H9 (cell line): ENCODE measurements around the gene IMPDH1. TPM values are rescaled to one million over a fixed set of nuclear protein-coding genes. Genes with fewer than 3 reads are reported as not detected.

ENCODE experiments used
- DNase-seq: peaks from one replicate; pipeline ENCODE4 v3.0.0-alpha.2; 2017
- H2AFZ ChIP-seq: one replicate; pipeline ENCODE4 v1.6.1; 2013; ENCODE audit warnings: mild to moderate bottlenecking, low read length, control low read depth, moderate library complexity
- H2AK5ac ChIP-seq: 2 replicates; pipeline ENCODE4 v1.6.1; 2013; ENCODE audit warnings: low read length, control low read depth, mixed read lengths; ENCODE audit not compliant: insufficient read length
- H2BK120ac ChIP-seq: one replicate; pipeline ENCODE4 v1.6.1; 2013; ENCODE audit warnings: low read depth, mild to moderate bottlenecking, low read length, control low read depth, inconsistent platforms; ENCODE audit not compliant: poor library complexity, severe bottlenecking
- H2BK12ac ChIP-seq: 2 replicates; pipeline ENCODE4 v1.6.1; 2013; ENCODE audit warnings: low read length, control low read depth, mixed read lengths, low read depth; ENCODE audit not compliant: insufficient read length
- H2BK15ac ChIP-seq: 2 replicates; pipeline ENCODE4 v1.6.1; 2013; ENCODE audit warnings: low read depth, low read length, control low read depth
- H2BK20ac ChIP-seq: one replicate; pipeline ENCODE4 v1.6.1; 2013; ENCODE audit warnings: low read depth, mild to moderate bottlenecking, low read length, control low read depth, inconsistent platforms; ENCODE audit not compliant: poor library complexity, severe bottlenecking
- H2BK5ac ChIP-seq: 2 replicates; pipeline ENCODE4 v1.6.1; 2013; ENCODE audit warnings: low read length, control low read depth, mixed read lengths; ENCODE audit not compliant: insufficient read length
- H3K14ac ChIP-seq: 2 replicates; pipeline ENCODE4 v1.6.1; 2013; ENCODE audit warnings: low read length, control low read depth; ENCODE audit not compliant: insufficient read depth
- H3K18ac ChIP-seq: 2 replicates; pipeline ENCODE4 v1.6.1; 2013; ENCODE audit warnings: low read depth, mild to moderate bottlenecking, mixed read lengths, low read length, control low read depth; ENCODE audit not compliant: insufficient read length
- H3K23ac ChIP-seq: 2 replicates; pipeline ENCODE4 v1.6.1; 2013; ENCODE audit warnings: low read length, control low read depth, mixed read lengths, low read depth; ENCODE audit not compliant: insufficient read length
- H3K23me2 ChIP-seq: 2 replicates; pipeline ENCODE4 v1.6.1; 2013; ENCODE audit warnings: low read depth, mild to moderate bottlenecking, mixed read lengths, low read length, control low read depth; ENCODE audit not compliant: insufficient read length, poor library complexity, severe bottlenecking
- H3K27ac ChIP-seq: 2 replicates; pipeline ENCODE4 v1.5.1; 2013; ENCODE audit warnings: low read length, control low read depth, mixed read lengths, low read depth; ENCODE audit not compliant: insufficient read length
- H3K27me3 ChIP-seq: 2 replicates; pipeline ENCODE4 v1.6.1; 2013; ENCODE audit warnings: low read length, control low read depth, inconsistent platforms; ENCODE audit not compliant: insufficient read depth
- H3K4ac ChIP-seq: 2 replicates; pipeline ENCODE4 v1.6.1; 2013; ENCODE audit warnings: low read depth, mild to moderate bottlenecking, control low read depth, inconsistent platforms, low read length, moderate library complexity
- H3K4me1 ChIP-seq: 2 replicates; pipeline ENCODE4 v1.6.1; 2013; ENCODE audit warnings: low read length, control low read depth, inconsistent platforms; ENCODE audit not compliant: insufficient read depth
- H3K4me2 ChIP-seq: 2 replicates; pipeline ENCODE4 v1.6.1; 2013; ENCODE audit warnings: low read length, control low read depth, mixed read lengths; ENCODE audit not compliant: insufficient read length, insufficient read depth
- H3K56ac ChIP-seq: 2 replicates; pipeline ENCODE4 v1.6.1; 2013; ENCODE audit warnings: low read depth, mild to moderate bottlenecking, mixed read lengths, low read length, control low read depth; ENCODE audit not compliant: insufficient read length
- H3K79me1 ChIP-seq: 2 replicates; pipeline ENCODE4 v1.6.1; 2013; ENCODE audit warnings: low read depth, mild to moderate bottlenecking, moderate library complexity, low read length, control low read depth, inconsistent platforms; ENCODE audit not compliant: insufficient read depth, poor library complexity, severe bottlenecking
- H3K79me2 ChIP-seq: 2 replicates; pipeline ENCODE4 v1.6.1; 2013; ENCODE audit warnings: low read length, control low read depth, inconsistent platforms; ENCODE audit not compliant: insufficient read depth
- H3K9ac ChIP-seq: 2 replicates; pipeline ENCODE4 v1.6.1; 2013; ENCODE audit warnings: low read length, control low read depth, mixed read lengths; ENCODE audit not compliant: insufficient read length; ENCODE audit errors: extremely low read depth
- H3K9me3 ChIP-seq: one replicate; pipeline ENCODE4 v1.6.1; 2013; ENCODE audit warnings: low read depth, low read length, inconsistent platforms; ENCODE audit not compliant: control insufficient read depth
- H3T11ph ChIP-seq: one replicate; pipeline ENCODE4 v1.6.1; 2013; ENCODE audit warnings: mild to moderate bottlenecking, low read length, control low read depth, inconsistent platforms
- H4K20me1 ChIP-seq: one replicate; pipeline ENCODE4 v1.6.1; 2013; ENCODE audit not compliant: control insufficient read depth, insufficient read length, insufficient read depth
- H4K5ac ChIP-seq: 2 replicates; pipeline ENCODE4 v1.6.1; 2013; ENCODE audit warnings: low read depth, mild to moderate bottlenecking, mixed read lengths, low read length, control low read depth; ENCODE audit not compliant: insufficient read length
- H4K8ac ChIP-seq: replicated peaks from 2 replicates; pipeline ENCODE4 v1.6.1; 2013; ENCODE audit warnings: low read length, control low read depth, mixed read lengths, low read depth; ENCODE audit not compliant: insufficient read length
- H4K91ac ChIP-seq: 2 replicates; pipeline ENCODE4 v1.6.1; 2013; ENCODE audit warnings: low read depth, mild to moderate bottlenecking, moderate library complexity, mixed read lengths, low read length, control low read depth; ENCODE audit not compliant: insufficient read length
- H3K27ac Mint-ChIP-seq, 3 experiments: 2 replicates in 2 of 3; 3 replicates in 1 of 3; pipeline ENCODE4 v1.8.0; 2020 to 2021; ENCODE audit warnings: mixed read lengths in 3 of 3, mild to moderate bottlenecking in 1 of 3, moderate library complexity in 1 of 3
- H3K27me3 Mint-ChIP-seq: 2 replicates; pipeline ENCODE4 v1.8.0; 2021; ENCODE audit warnings: low read depth, mild to moderate bottlenecking, moderate library complexity, mixed read lengths
- H3K36me3 Mint-ChIP-seq, 3 experiments: 2 replicates in 2 of 3; 3 replicates in 1 of 3; pipeline ENCODE4 v1.8.0; 2020 to 2021; ENCODE audit warnings: low read depth in 3 of 3, mixed read lengths in 3 of 3; ENCODE audit not compliant: insufficient read depth in 1 of 3
- H3K4me1 Mint-ChIP-seq, 2 experiments: 2 replicates each; pipeline ENCODE4 v1.8.0; 2020; ENCODE audit warnings: mixed read lengths in 2 of 2
- H3K4me3 Mint-ChIP-seq, 2 experiments: 2 replicates in 1 of 2; 3 replicates in 1 of 2; pipeline ENCODE4 v1.8.0; 2020 to 2021; ENCODE audit warnings: mild to moderate bottlenecking in 2 of 2, mixed read lengths in 2 of 2, moderate library complexity in 1 of 2
- H3K9me3 Mint-ChIP-seq, 2 experiments: 2 replicates in 1 of 2; 3 replicates in 1 of 2; pipeline ENCODE4 v1.8.0; 2020; ENCODE audit warnings: mild to moderate bottlenecking in 2 of 2, mixed read lengths in 2 of 2, moderate library complexity in 1 of 2
- CTCF ChIP-seq: fragments of 200-600 bp; sonication (generic); conservative IDR thresholded peaks from 3 replicates; pipeline ENCODE4 v1.8.0; 2021; ENCODE audit warnings: antibody characterized with exemption, mild to moderate bottlenecking
- WGBS: extraction: QIAGEN DNeasy Blood & Tissue Kit; methylation state at CpG from one replicate; pipeline ENCODE4 v1.1.7; 2013; ENCODE audit warnings: missing lambda C conversion rate, low lambda C conversion rate, mixed read lengths; ENCODE audit not compliant: insufficient read length; ENCODE audit errors: extremely low coverage; 5-methylcytosine and 5-hydroxymethylcytosine counted together
- total RNA-seq: library from RNA; stranded (reverse); gene quantifications from 2 replicates; pipeline ENCODE4 v1.2.1, GENCODE V29; 2021

IMPDH1 gene
- total RNA-seq, 1 experiment from 2014 or later = 35.2 TPM

- peak; percentile 85 for DNase-seq
Measured at GRCh38 chr7:128381161-128381821, 28.5 kb downstream of the IMPDH1 start.

More at GRCh38 chr7:128381161-128381821, 28.5 kb downstream of the IMPDH1 start:
- no peak overlapping the region for H3K27ac Mint-ChIP-seq
- no peak overlapping the region for H2AFZ ChIP-seq
- no peak overlapping the region; a peak in 1 of 5 replicates for H3K4me3 Mint-ChIP-seq
- H4K5ac ChIP-seq = no peak overlapping the region
- no peak overlapping the region for H2BK20ac ChIP-seq
- no peaks in the 10 kb centered on the region for H3K9me3 Mint-ChIP-seq
- no peaks in the 10 kb centered on the region for H3K36me3 Mint-ChIP-seq
- H2BK120ac ChIP-seq = no peak overlapping the region
- H3K4me2 ChIP-seq = no peak overlapping the region
- H3K9me3 ChIP-seq = no peaks in the 10 kb centered on the region
- no peak overlapping the region for H3K14ac ChIP-seq
- H3K56ac ChIP-seq = no peak overlapping the region
- no CpG with 5 or more reads among the region's 19 CpGs for WGBS
- no peak overlapping the region for H4K91ac ChIP-seq
- no peaks in the 10 kb centered on the region for H3K23me2 ChIP-seq
- no peak overlapping the region for H2BK5ac ChIP-seq
- H3K9ac ChIP-seq = no peak overlapping the region
- H3K23ac ChIP-seq = no peak overlapping the region
- H2BK15ac ChIP-seq = no peak overlapping the region
- peaks cover 25% of the 10 kb centered on the region for H3K27me3 Mint-ChIP-seq
- no peak overlapping the region for H3K18ac ChIP-seq
- H3K27me3 ChIP-seq = no peaks in the 10 kb centered on the region
- peaks cover 9 to 43% of the 10 kb centered on the region in 2 experiments for H3K4me1 Mint-ChIP-seq
- H4K20me1 ChIP-seq = no peaks in the 10 kb centered on the region
- no peak overlapping the region for H3K4ac ChIP-seq
- H3K4me1 ChIP-seq = no peaks in the 10 kb centered on the region
- no peaks in the 10 kb centered on the region for H3K79me1 ChIP-seq
- peak; percentile 93 for TF ChIP-seq CTCF
- H3T11ph ChIP-seq = no peak overlapping the region
- no peaks in the 10 kb centered on the region for H3K79me2 ChIP-seq
- no peak overlapping the region for H2AK5ac ChIP-seq
- H4K8ac ChIP-seq = no peak overlapping the region
- H3K27ac ChIP-seq = no peak overlapping the region
- H2BK12ac ChIP-seq = no peak overlapping the region
